GM23338 (cell line): Measurements from ENCODE around the gene TNFRSF12A. TPM values are rescaled to one million over a fixed set of nuclear protein-coding genes. Genes with fewer than 3 reads are reported as not detected.

Source experiments
- ATAC-seq: fragments of 200-7000 bp; cut with Tn5 transposase; 3 replicates; pipeline ENCODE4 v1.9.1; 2020
- DNase-seq: peaks from one replicate; pipeline ENCODE4 v3.0.0-alpha.2; 2015; ENCODE audit warnings: low spot score
- H2AFZ ChIP-seq: fragments of 200-600 bp; sonication (generic); 2 replicates; pipeline ENCODE4 v1.8.0; 2016; ENCODE audit warnings: antibody characterized with exemption, mild to moderate bottlenecking, moderate library complexity
- H3F3A ChIP-seq: fragments of 200-600 bp; sonication (generic); replicated peaks from 2 replicates; pipeline ENCODE4 v1.8.0; 2017; ENCODE audit warnings: antibody characterized with exemption, mixed run types, low read depth
- H3K27ac ChIP-seq: fragments of 200-600 bp; sonication (generic); 2 replicates; pipeline ENCODE4 v1.6.1; 2016; ENCODE audit warnings: low read depth
- H3K27me3 ChIP-seq: fragments of 200-600 bp; sonication (generic); 2 replicates; pipeline ENCODE4 v1.8.0; 2016; ENCODE audit warnings: mild to moderate bottlenecking, mixed run types, moderate library complexity; ENCODE audit not compliant: insufficient read depth
- H3K36me3 ChIP-seq: fragments of 200-600 bp; sonication (generic); 2 replicates; pipeline ENCODE4 v1.8.0; 2016; ENCODE audit warnings: mild to moderate bottlenecking; ENCODE audit not compliant: insufficient read depth
- H3K4me1 ChIP-seq: fragments of 200-600 bp; sonication (generic); 2 replicates; pipeline ENCODE4 v1.8.0; 2016; ENCODE audit warnings: mild to moderate bottlenecking, moderate library complexity; ENCODE audit not compliant: insufficient read depth
- H3K4me2 ChIP-seq: fragments of 200-600 bp; sonication (generic); 2 replicates; pipeline ENCODE4 v1.7.1; 2017; ENCODE audit warnings: mixed run types
- H3K4me3 ChIP-seq: fragments of 200-600 bp; sonication (generic); 2 replicates; pipeline ENCODE4 v1.6.1; 2016; ENCODE audit warnings: mixed run types
- H3K79me2 ChIP-seq: fragments of 200-600 bp; sonication (generic); replicated peaks from 2 replicates; pipeline ENCODE4 v1.8.0; 2017; ENCODE audit warnings: mild to moderate bottlenecking; ENCODE audit not compliant: insufficient read depth
- H3K9me2 ChIP-seq: fragments of 200-600 bp; sonication (generic); 2 replicates; pipeline ENCODE4 v1.8.0; 2017; ENCODE audit not compliant: insufficient read depth
- H4K20me1 ChIP-seq: fragments of 200-600 bp; sonication (generic); replicated peaks from 2 replicates; pipeline ENCODE4 v1.8.0; 2017; ENCODE audit warnings: mild to moderate bottlenecking; ENCODE audit not compliant: insufficient read depth
- H3K27ac Mint-ChIP-seq: 2 replicates; pipeline ENCODE4 v1.8.0; 2020; ENCODE audit warnings: inconsistent platforms, mild to moderate bottlenecking, moderate library complexity, mixed read lengths
- H3K27me3 Mint-ChIP-seq: 3 replicates; pipeline ENCODE4 v1.8.0; 2022; ENCODE audit warnings: low read depth, mild to moderate bottlenecking, moderate library complexity, mixed read lengths, inconsistent platforms; ENCODE audit not compliant: insufficient read depth, poor library complexity
- H3K36me3 Mint-ChIP-seq: 3 replicates; pipeline ENCODE4 v1.8.0; 2021; ENCODE audit warnings: low read depth, mild to moderate bottlenecking, inconsistent platforms, moderate library complexity, mixed read lengths
- H3K4me1 Mint-ChIP-seq: 3 replicates; pipeline ENCODE4 v1.8.0; 2020; ENCODE audit warnings: mild to moderate bottlenecking, inconsistent platforms, mixed read lengths
- H3K4me3 Mint-ChIP-seq: 3 replicates; pipeline ENCODE4 v1.8.0; 2021; ENCODE audit warnings: moderate library complexity, mild to moderate bottlenecking, inconsistent platforms, mixed read lengths
- H3K9me3 Mint-ChIP-seq: 3 replicates; pipeline ENCODE4 v1.8.0; 2020; ENCODE audit warnings: moderate library complexity, mild to moderate bottlenecking, inconsistent platforms, mixed read lengths
- CREB1 ChIP-seq: fragments of 250-450 bp; sonication (Bioruptor Pico); IDR thresholded peaks from 2 replicates; pipeline ENCODE4 v1.5.0; 2020; ENCODE audit warnings: low read depth, mild to moderate bottlenecking, moderate library complexity
- CTCF ChIP-seq, 2 experiments: fragments of 200-600 bp in 1 of 2; sonication (generic) in 1 of 2; conservative IDR thresholded peaks; 2 replicates each; pipeline versions ENCODE4 v1.5.1 to v1.6.1; 2016 to 2017; ENCODE audit warnings: antibody characterized with exemption in 2 of 2, low read depth in 2 of 2, mild to moderate bottlenecking in 2 of 2, moderate library complexity in 1 of 2
- ETS1 ChIP-seq: IDR thresholded peaks from 2 replicates; pipeline ENCODE4 v1.6.1; 2016; ENCODE audit warnings: antibody characterized with exemption
- EZH2 ChIP-seq: fragments of 200-600 bp; sonication (generic); IDR thresholded peaks from one replicate; pipeline ENCODE4 v1.8.0; 2017; ENCODE audit warnings: antibody characterized with exemption, mild to moderate bottlenecking, low read depth; ENCODE audit not compliant: unreplicated experiment
- EZH2phosphoT487 ChIP-seq: fragments of 200-600 bp; sonication (generic); IDR thresholded peaks from one replicate; pipeline ENCODE4 v1.8.1; 2018; ENCODE audit warnings: antibody characterized with exemption; ENCODE audit not compliant: unreplicated experiment
- JUNB ChIP-seq: IDR thresholded peaks from one replicate; pipeline ENCODE4 v1.6.1; 2016; ENCODE audit warnings: antibody characterized with exemption; ENCODE audit not compliant: unreplicated experiment
- NANOG ChIP-seq: IDR thresholded peaks from 2 replicates; pipeline ENCODE4 v1.6.1; 2016; ENCODE audit warnings: antibody characterized with exemption, borderline replicate concordance
- POLR2AphosphoS5 ChIP-seq: IDR thresholded peaks from 2 replicates; pipeline ENCODE4 v1.6.1; 2016; ENCODE audit warnings: antibody characterized with exemption, low read depth
- STAT1 ChIP-seq: IDR thresholded peaks from one replicate; pipeline ENCODE4 v1.6.1; 2016; ENCODE audit warnings: antibody characterized with exemption; ENCODE audit not compliant: unreplicated experiment
- ZNF114 ChIP-seq: fragments of 250-450 bp; sonication (Bioruptor Pico); IDR thresholded peaks from 2 replicates; pipeline ENCODE4 v1.5.0; 2020; ENCODE audit warnings: mild to moderate bottlenecking, moderate library complexity
- ZNF331 ChIP-seq: fragments of 250-450 bp; sonication (Bioruptor Pico); IDR thresholded peaks from 2 replicates; pipeline ENCODE4 v1.5.0; 2020; ENCODE audit warnings: low read depth, mild to moderate bottlenecking, moderate library complexity
- ZNF462 ChIP-seq: fragments of 250-450 bp; sonication (Bioruptor Pico); IDR thresholded peaks from 2 replicates; pipeline ENCODE4 v1.5.0; 2020; ENCODE audit warnings: mild to moderate bottlenecking, moderate library complexity
- polyA plus RNA-seq: library from polyadenylated mRNA; unstranded; fragments of >200 nt; fragmentation: Nextera tagmentation; extraction: Ambion mirVana; gene quantifications from 2 replicates; pipeline ENCODE4 v1.2.1, GENCODE V29; 2016
- total RNA-seq: library from RNA; depleted of rRNA; stranded (reverse); fragments of >200 nt; shearing (Covaris generic); gene quantifications from 2 replicates; pipeline ENCODE4 v1.2.3, GENCODE V29; 2014
- TF ChIP-seq, protein P1 (sequence below): IDR thresholded peaks from one replicate; pipeline ENCODE4 v1.6.1; 2018; ENCODE audit warnings: antibody characterized with exemption; ENCODE audit not compliant: unreplicated experiment

Gene TNFRSF12A
- total and polyA plus RNA-seq, 2 experiments from 2014 or later, result 78.0 to 152 TPM

DNA sequence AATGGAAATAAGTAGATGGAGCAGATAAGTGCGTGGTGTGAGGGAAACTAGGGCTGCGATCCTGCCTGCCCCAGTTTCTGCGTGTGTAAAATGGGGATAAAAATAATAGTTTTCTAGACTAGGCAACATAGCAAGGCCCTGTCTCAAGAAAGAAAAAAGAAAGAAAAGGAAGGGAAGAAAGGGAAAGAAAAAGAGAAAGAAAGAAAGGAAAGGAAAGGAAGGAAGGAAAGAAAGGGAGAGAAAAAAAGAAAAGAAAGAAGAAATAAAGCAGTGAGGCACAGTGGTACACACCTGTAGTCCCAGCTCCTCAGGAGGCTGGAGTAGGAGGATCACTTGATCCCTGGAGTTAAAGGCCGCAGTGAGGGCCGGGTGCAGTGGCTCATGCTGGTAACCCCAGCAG is 37.8 kb upstream of the TNFRSF12A start:
- TF ChIP-seq CTCF (conservative IDR thresholded peaks at IDR 0.05; ENCODE audit: low read depth in 2 of 2), result no peak
- no peak for TF ChIP-seq POLR2AphosphoS5
- no peak for TF ChIP-seq EZH2phosphoT487
- no peak for TF ChIP-seq CREB1 (CRISPR knock-in tag)
- TF ChIP-seq, protein P1, sequence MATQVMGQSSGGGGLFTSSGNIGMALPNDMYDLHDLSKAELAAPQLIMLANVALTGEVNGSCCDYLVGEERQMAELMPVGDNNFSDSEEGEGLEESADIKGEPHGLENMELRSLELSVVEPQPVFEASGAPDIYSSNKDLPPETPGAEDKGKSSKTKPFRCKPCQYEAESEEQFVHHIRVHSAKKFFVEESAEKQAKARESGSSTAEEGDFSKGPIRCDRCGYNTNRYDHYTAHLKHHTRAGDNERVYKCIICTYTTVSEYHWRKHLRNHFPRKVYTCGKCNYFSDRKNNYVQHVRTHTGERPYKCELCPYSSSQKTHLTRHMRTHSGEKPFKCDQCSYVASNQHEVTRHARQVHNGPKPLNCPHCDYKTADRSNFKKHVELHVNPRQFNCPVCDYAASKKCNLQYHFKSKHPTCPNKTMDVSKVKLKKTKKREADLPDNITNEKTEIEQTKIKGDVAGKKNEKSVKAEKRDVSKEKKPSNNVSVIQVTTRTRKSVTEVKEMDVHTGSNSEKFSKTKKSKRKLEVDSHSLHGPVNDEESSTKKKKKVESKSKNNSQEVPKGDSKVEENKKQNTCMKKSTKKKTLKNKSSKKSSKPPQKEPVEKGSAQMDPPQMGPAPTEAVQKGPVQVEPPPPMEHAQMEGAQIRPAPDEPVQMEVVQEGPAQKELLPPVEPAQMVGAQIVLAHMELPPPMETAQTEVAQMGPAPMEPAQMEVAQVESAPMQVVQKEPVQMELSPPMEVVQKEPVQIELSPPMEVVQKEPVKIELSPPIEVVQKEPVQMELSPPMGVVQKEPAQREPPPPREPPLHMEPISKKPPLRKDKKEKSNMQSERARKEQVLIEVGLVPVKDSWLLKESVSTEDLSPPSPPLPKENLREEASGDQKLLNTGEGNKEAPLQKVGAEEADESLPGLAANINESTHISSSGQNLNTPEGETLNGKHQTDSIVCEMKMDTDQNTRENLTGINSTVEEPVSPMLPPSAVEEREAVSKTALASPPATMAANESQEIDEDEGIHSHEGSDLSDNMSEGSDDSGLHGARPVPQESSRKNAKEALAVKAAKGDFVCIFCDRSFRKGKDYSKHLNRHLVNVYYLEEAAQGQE, result no peak
- TF ChIP-seq NANOG, result no peak
- TF ChIP-seq ETS1, result no peak
- TF ChIP-seq ZNF462 (CRISPR knock-in tag), result no peak
- no peak for TF ChIP-seq JUNB
- no peak for TF ChIP-seq EZH2
- TF ChIP-seq STAT1, result no peak
- TF ChIP-seq ZNF331 (CRISPR knock-in tag), result no peak
- TF ChIP-seq ZNF114 (CRISPR knock-in tag), result no peak

More for the DNA sequence above, 37.8 kb upstream of the TNFRSF12A start:
- Histone ChIP-seq H3K27me3 (no peaks in the 10 kb centered on the region), H2AFZ (no peak overlapping the region), H3K9me2 (no peaks in the 10 kb centered on the region), H4K20me1 (peaks cover 6% of the 10 kb centered on the region; the same call in 1 of the 2 replicates), H3K27ac (peak overlapping the region; percentile 96), H3K79me2 (peaks cover 14% of the 10 kb centered on the region), H3K4me3 (peak overlapping the region; percentile 86; the same call in 1 of the 2 replicates), H3F3A (peaks cover 19% of the 10 kb centered on the region), H3K36me3 (0 out of 2 replicates have a peak, but pooled peaks cover 3% of the 10 kb centered on the region), H3K4me1 (peaks cover 22% of the 10 kb centered on the region), H3K4me2 (peak overlapping the region; percentile 92)
- Mint-ChIP-seq H3K36me3 (peaks cover 9% of the 10 kb centered on the region), H3K4me3 (peak overlapping the region; percentile 85; the same call in 2 of the 3 replicates), H3K9me3 (peaks cover 2% of the 10 kb centered on the region; the same call in 2 of the 3 replicates), H3K27ac (peak overlapping the region; percentile 84; the same call in 1 of the 2 replicates), H3K4me1 (peaks cover 22% of the 10 kb centered on the region), H3K27me3 (peaks cover 17% of the 10 kb centered on the region)
- no peak for ATAC-seq
- DNase-seq, result no peak
